DMS 273 (cell line): Measurements from ENCODE around the gene AKAP12.
"Not testable (repeated sequence)": the region's sequence is repeated elsewhere in the genome, so short reads cannot be mapped to it uniquely, and the experiment has no call there.

Experiments used
- DNase-seq: peaks from one replicate; lab custom pipeline; 2025; ENCODE audit not compliant: unreplicated experiment; lab: John Stamatoyannopoulos, UW

Gene AKAP12

GRCh38 chr6:151339369-151339768 is 99.6 kb downstream of the AKAP12 start:
- no peak for DNase-seq

GRCh38 chr6:151340219-151340978 is 100.6 kb downstream of the AKAP12 start:
- DNase-seq: no peak

GRCh38 chr6:151341476-151342195 is 101.9 kb downstream of the AKAP12 start:
- DNase-seq: no peak

GRCh38 chr6:151342750-151343149 is 103.0 kb downstream of the AKAP12 start:
- DNase-seq: not testable (repeated sequence)

GRCh38 chr6:151349651-151350270 is 110.0 kb downstream of the AKAP12 start:
- no peak for DNase-seq

- DNase-seq: no peak
These were observed 110.8 kb downstream of the AKAP12 start for GRCh38 chr6:151350442-151351145.

GRCh38 chr6:151351146-151351700 is 111.5 kb downstream of the AKAP12 start:
- no peak for DNase-seq

GRCh38 chr6:151351731-151352130 is 112.0 kb downstream of the AKAP12 start:
- no peak for DNase-seq

- no peak for DNase-seq
These were observed 112.9 kb downstream of the AKAP12 start for GRCh38 chr6:151352410-151353396.

- no peak for DNase-seq
These were observed 114.0 kb downstream of the AKAP12 start for GRCh38 chr6:151353795-151354194.

GRCh38 chr6:151356983-151357382 is 117.2 kb downstream of the AKAP12 start:
- not testable (repeated sequence) for DNase-seq

- no peak for DNase-seq
These were observed 118.1 kb downstream of the AKAP12 start for GRCh38 chr6:151357758-151358436.

GRCh38 chr6:151358475-151358874 is 118.7 kb downstream of the AKAP12 start:
- no peak for DNase-seq

- no peak for DNase-seq
These were observed 119.7 kb downstream of the AKAP12 start for GRCh38 chr6:151359486-151359885.

- DNase-seq: no peak
These were observed 125.5 kb downstream of the AKAP12 start for GRCh38 chr6:151365233-151365632.

- DNase-seq: no peak
These were observed 130.8 kb downstream of the AKAP12 start for GRCh38 chr6:151370509-151371078.

- no peak for DNase-seq
These were observed 132.4 kb downstream of the AKAP12 start for GRCh38 chr6:151372164-151372563.

- DNase-seq: no peak
These were observed 134.4 kb downstream of the AKAP12 start for GRCh38 chr6:151374036-151374683.
